ENCODE results near the gene RAB39A.

GRCh38 chr11:107927559-107927958 is 689 bp upstream of the RAB39A start:
- TF ChIP-seq HDGF (IDR thresholded peaks at IDR 0.05; ENCODE audit: borderline replicate concordance) (no peak), BHLHE40 (IDR thresholded peaks at IDR 0.05; ENCODE audit: borderline replicate concordance) (no peak), FOXK2 (IDR thresholded peaks at IDR 0.05) (no peak), ELF4 (IDR thresholded peaks at IDR 0.05) (no peak), ZNF384 (IDR thresholded peaks at IDR 0.05) (no peak), SP1 (IDR thresholded peaks at IDR 0.05) (no peak), TARDBP (IDR thresholded peaks at IDR 0.05) (no peak), FOXA1 (IDR thresholded peaks at IDR 0.05) (no peak)

All from HEK293T (cell line).